Measurements from ENCODE around the gene COBL. TPM values are rescaled to one million over a fixed set of nuclear protein-coding genes. Genes with fewer than 3 reads are reported as not detected.

The COBL gene
- total RNA-seq, 2 experiments from 2014 or later, result not detected

GRCh38 chr7:51237446-51238133, 79.0 kb downstream of the COBL start:
- CTCF ChIA-PET, result no interaction called here

DNA sequence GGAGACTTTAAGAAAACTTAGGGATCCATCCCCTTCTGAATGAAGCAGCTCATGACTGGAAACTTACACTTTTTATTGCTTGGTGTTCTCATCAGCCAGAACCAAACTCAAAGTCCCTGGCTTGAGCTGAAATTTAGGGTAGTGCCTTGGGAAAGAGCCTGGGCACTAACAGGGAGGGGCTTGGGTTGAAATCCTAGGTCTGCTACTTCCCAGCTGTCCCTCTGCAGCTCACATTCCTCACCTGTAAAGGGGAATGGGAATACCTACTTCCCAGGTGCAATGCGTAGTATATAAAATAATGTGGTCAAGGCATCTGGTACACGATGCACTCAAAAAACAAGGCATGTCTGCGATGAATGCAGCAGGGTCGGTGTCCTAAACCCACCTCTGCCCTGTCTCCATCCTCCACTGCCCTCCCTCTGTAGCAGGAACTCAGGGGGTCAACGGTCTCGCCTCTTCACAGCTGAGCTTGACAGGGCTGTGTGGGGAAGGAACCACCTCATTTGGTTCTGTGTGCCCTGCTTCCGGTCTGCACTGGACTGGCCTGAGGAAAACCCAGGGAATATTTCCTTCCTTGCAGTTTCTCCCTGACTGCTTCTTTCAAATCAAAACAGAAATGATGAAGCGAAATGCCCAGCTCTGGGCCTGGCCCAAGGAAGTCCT, 80.0 kb downstream of the COBL start:
- Mint-ChIP-seq H3K27ac (no peak overlapping the region), H3K36me3 (ENCODE audit: low read depth) (no peaks in the 10 kb centered on the region), H3K27me3 (ENCODE audit: low read depth) (no peaks in the 10 kb centered on the region), H3K4me1 (ENCODE audit: low read depth) (no peaks in the 10 kb centered on the region), H3K4me3 (no peak overlapping the region), H3K9me3 (no peaks in the 10 kb centered on the region)
- intact Hi-C loops (cut with micrococcal nuclease), result no loop called here
- CTCF ChIA-PET, result no interaction called here
- DNase-seq, result no peak

More at GRCh38 chr7:51237446-51238133, 79.0 kb downstream of the COBL start:
- H3K4me3 Mint-ChIP-seq, result no peak overlapping the region
- H3K27me3 Mint-ChIP-seq (ENCODE audit: low read depth), result peaks cover 2% of the 10 kb centered on the region
- no peaks in the 10 kb centered on the region for H3K36me3 Mint-ChIP-seq (ENCODE audit: low read depth)
- no peak for DNase-seq
- no peaks in the 10 kb centered on the region for H3K9me3 Mint-ChIP-seq
- H3K4me1 Mint-ChIP-seq (ENCODE audit: low read depth), result no peaks in the 10 kb centered on the region
- H3K27ac Mint-ChIP-seq, result no peak overlapping the region
- intact Hi-C loops (cut with micrococcal nuclease), result no loop called here

DNA sequence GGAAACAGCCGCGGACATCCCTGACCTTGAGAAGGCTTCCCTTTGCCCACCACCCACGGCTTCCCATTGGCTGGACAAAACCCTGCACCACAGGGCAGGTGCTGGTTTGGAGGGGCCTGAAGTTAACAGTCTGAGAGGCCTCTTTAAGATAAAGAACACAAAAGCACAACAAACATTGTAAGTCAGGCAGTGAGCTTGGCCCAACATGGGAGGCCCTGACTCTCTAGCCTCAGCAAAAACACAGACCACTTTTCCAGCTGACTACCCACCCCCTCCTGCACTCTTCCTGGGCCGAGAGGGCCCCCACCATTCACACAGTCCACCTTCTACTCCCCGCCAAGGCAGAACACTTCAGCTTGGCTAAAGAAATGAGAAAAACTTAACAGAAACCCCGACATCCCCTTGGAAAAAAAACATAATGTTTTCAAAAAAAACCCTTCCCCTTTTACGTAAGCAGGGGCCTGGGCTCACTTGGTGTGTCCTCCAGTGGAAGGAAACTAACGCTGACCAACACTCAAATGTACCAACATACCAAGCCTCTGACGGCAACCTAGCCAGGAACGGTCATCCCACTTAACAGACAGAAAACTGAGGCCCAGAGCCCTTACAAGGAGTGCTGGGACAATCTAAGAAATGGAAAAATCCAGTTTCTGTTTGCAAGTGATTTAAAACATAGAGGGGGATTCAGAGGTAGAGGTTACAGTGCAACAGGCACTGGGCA, 80.9 kb downstream of the COBL start:
- CTCF ChIA-PET, result no interaction called here
- no peaks in the 10 kb centered on the region for H3K9me3 Mint-ChIP-seq
- no peak overlapping the region for H3K27ac Mint-ChIP-seq
- no peaks in the 10 kb centered on the region for H3K36me3 Mint-ChIP-seq (ENCODE audit: low read depth)
- H3K27me3 Mint-ChIP-seq (ENCODE audit: low read depth), result peaks cover under 1% of the 10 kb centered on the region
- no peak overlapping the region for H3K4me3 Mint-ChIP-seq
- H3K4me1 Mint-ChIP-seq (ENCODE audit: low read depth), result no peaks in the 10 kb centered on the region
- DNase-seq, result no peak
- intact Hi-C loops (cut with micrococcal nuclease), result no loop called here

DNA sequence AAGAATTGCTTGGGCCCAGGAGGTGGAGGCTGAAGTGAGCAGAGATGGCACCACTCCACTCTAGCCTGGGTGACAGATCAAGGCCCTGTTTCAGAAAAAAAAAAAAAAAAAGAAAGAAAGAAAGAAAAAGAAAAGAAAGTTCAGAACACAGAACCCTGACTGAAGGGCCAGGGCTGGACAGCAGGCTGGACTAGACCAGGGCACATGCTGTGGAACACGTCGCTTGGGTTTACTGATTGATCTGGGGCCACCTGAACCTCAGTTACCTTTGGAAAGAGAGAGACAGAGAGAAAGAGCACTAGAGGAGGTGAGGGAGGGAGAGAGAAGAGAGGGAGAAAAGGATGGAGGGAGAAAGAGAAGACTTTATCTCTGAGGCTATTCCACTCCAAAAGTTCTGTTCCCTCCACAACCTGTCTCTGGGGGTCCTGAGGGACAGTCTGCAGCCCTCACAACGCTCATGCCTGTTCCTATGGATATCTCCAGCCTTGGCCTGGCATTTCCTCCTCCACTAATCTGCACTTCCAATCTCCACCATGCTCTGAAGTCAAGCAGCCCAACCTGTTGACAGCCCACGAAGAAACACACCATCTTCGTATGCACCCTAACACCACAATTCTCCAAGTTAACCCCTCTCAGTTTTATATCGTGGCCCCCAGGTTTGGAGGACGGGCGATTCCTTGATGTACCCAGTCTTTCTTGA, 81.8 kb downstream of the COBL start:
- CTCF ChIA-PET, result no interaction called here
- no peaks in the 10 kb centered on the region for H3K4me1 Mint-ChIP-seq (ENCODE audit: low read depth)
- peaks cover 7% of the 10 kb centered on the region for H3K27me3 Mint-ChIP-seq (ENCODE audit: low read depth)
- no peak for DNase-seq
- H3K36me3 Mint-ChIP-seq (ENCODE audit: low read depth), result no peaks in the 10 kb centered on the region
- H3K4me3 Mint-ChIP-seq, result no peak overlapping the region
- intact Hi-C loops (cut with micrococcal nuclease), result no loop called here
- H3K27ac Mint-ChIP-seq, result no peak overlapping the region
- no peaks in the 10 kb centered on the region for H3K9me3 Mint-ChIP-seq

DNA sequence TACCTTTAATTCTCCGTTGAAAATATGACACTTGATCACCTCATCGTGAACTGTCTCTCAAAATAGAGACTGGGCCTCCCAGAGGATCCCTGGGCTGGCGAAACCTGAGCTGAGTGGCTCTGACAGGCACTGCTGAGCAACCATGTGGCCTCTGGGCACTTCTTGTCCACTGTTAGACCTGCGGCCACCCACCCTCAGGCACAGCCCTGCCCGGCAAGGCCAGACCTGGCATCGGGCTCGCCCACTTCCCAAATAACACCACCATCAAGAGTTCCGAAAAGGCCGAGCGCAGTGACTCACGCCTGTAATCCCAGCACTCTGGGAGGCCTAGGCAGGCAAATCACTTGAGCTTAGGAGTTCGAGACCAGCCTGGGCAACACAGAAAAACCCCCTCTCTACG, 82.5 kb downstream of the COBL start:
- CTCF ChIA-PET, result no interaction called here
- no peak overlapping the region for H3K27ac Mint-ChIP-seq
- intact Hi-C loops (cut with micrococcal nuclease), result no loop called here
- no peak overlapping the region for H3K4me3 Mint-ChIP-seq
- no peaks in the 10 kb centered on the region for H3K4me1 Mint-ChIP-seq (ENCODE audit: low read depth)
- no peak for DNase-seq
- no peaks in the 10 kb centered on the region for H3K9me3 Mint-ChIP-seq
- peaks cover 7% of the 10 kb centered on the region for H3K27me3 Mint-ChIP-seq (ENCODE audit: low read depth)
- no peaks in the 10 kb centered on the region for H3K36me3 Mint-ChIP-seq (ENCODE audit: low read depth)

DNA sequence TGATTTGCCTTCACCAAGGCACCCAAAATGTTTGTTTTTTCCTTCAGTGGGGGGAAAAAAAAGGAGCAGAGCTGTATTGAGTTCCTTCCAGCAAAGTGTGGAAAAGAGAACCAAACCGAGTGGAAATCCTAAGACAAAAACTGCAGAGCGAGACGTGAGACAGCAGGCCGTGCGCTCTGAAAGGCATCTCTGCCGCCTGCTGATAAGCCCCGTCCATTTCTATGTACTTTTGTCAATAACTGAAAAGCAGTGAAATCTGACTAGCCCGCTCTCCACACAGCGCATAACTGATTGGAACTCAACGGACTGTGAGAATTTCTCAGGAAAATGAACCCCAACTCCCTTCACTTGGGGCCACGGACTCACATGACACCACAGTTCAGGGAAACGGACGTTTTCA, 83.2 kb downstream of the COBL start:
- DNase-seq, result no peak
- Mint-ChIP-seq H3K9me3 (no peaks in the 10 kb centered on the region), H3K4me3 (no peak overlapping the region), H3K4me1 (ENCODE audit: low read depth) (no peaks in the 10 kb centered on the region), H3K36me3 (ENCODE audit: low read depth) (no peaks in the 10 kb centered on the region), H3K27ac (no peak overlapping the region), H3K27me3 (ENCODE audit: low read depth) (peaks cover 7% of the 10 kb centered on the region)
- CTCF ChIA-PET, result no interaction called here
- intact Hi-C loops (cut with micrococcal nuclease), result no loop called here

GRCh38 chr7:51230723-51231122, 85.9 kb downstream of the COBL start:
- intact Hi-C loops (cut with micrococcal nuclease), result no loop called here
- Mint-ChIP-seq H3K27ac (no peak overlapping the region), H3K4me1 (ENCODE audit: low read depth) (no peaks in the 10 kb centered on the region), H3K9me3 (no peaks in the 10 kb centered on the region), H3K36me3 (ENCODE audit: low read depth) (no peaks in the 10 kb centered on the region), H3K27me3 (ENCODE audit: low read depth) (peaks cover 7% of the 10 kb centered on the region), H3K4me3 (no peak overlapping the region)
- CTCF ChIA-PET, result no interaction called here
- DNase-seq, result no peak

DNA sequence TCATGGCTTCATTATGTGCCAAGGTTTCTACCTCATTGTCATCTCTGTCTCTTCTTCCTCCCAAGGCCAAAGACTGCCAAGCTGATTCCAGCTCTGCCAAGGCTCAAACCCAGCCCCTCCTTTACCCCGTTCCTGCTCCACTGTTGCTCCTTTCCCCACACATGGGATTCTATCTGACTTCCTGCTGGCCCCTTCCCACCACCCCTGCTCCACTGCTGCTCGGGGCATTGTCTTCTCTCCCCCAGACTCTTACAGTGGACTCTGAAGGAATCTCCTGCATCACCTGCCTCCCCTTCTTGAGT, 86.3 kb downstream of the COBL start:
- DNase-seq, result no peak
- Mint-ChIP-seq H3K4me3 (no peak overlapping the region), H3K36me3 (ENCODE audit: low read depth) (no peaks in the 10 kb centered on the region), H3K27ac (no peak overlapping the region), H3K9me3 (no peaks in the 10 kb centered on the region), H3K27me3 (ENCODE audit: low read depth) (peaks cover 7% of the 10 kb centered on the region), H3K4me1 (ENCODE audit: low read depth) (no peaks in the 10 kb centered on the region)
- intact Hi-C loops (cut with micrococcal nuclease), result no loop called here
- CTCF ChIA-PET, result interaction anchor here (1.2 kb wide), 1 partner anchor 68 kb away, joined by 6 read pairs; no protein-coding TSS in a partner anchor

GRCh38 chr7:51229620-51230323, 86.8 kb downstream of the COBL start:
- no peaks in the 10 kb centered on the region for H3K9me3 Mint-ChIP-seq
- no peaks in the 10 kb centered on the region for H3K36me3 Mint-ChIP-seq (ENCODE audit: low read depth)
- intact Hi-C loops (cut with micrococcal nuclease), result no loop called here
- peaks cover 7% of the 10 kb centered on the region for H3K27me3 Mint-ChIP-seq (ENCODE audit: low read depth)
- CTCF ChIA-PET, result interaction anchor here (1.2 kb wide), 1 partner anchor 67 kb away, joined by 6 read pairs; no protein-coding TSS in a partner anchor
- H3K4me1 Mint-ChIP-seq (ENCODE audit: low read depth), result no peaks in the 10 kb centered on the region
- H3K4me3 Mint-ChIP-seq, result no peak overlapping the region
- no peak for DNase-seq
- H3K27ac Mint-ChIP-seq, result no peak overlapping the region

- H3K27me3 Mint-ChIP-seq (ENCODE audit: low read depth), result peaks cover 7% of the 10 kb centered on the region
- intact Hi-C loops (cut with micrococcal nuclease), result no loop called here
- no peak overlapping the region for H3K4me3 Mint-ChIP-seq
- CTCF ChIA-PET, result interaction anchor here (1.2 to 1.4 kb wide), 2 partner anchors 67 to 87 kb away, joined by 4 to 6 read pairs; no protein-coding TSS in a partner anchor
- H3K36me3 Mint-ChIP-seq (ENCODE audit: low read depth), result no peaks in the 10 kb centered on the region
- no peak overlapping the region for H3K27ac Mint-ChIP-seq
- no peak for DNase-seq
- H3K9me3 Mint-ChIP-seq, result no peaks in the 10 kb centered on the region
- H3K4me1 Mint-ChIP-seq (ENCODE audit: low read depth), result no peaks in the 10 kb centered on the region
These were observed 87.5 kb downstream of the COBL start for GRCh38 chr7:51229106-51229537.

- H3K27me3 Mint-ChIP-seq (ENCODE audit: low read depth), result peaks cover 7% of the 10 kb centered on the region
- DNase-seq, result no peak
- H3K27ac Mint-ChIP-seq, result no peak overlapping the region
- CTCF ChIA-PET, result interaction anchor here (0.6 to 1.4 kb wide), 2 partner anchors 87 to 156 kb away, joined by 4 to 5 read pairs; no protein-coding TSS in a partner anchor
- H3K36me3 Mint-ChIP-seq (ENCODE audit: low read depth), result no peaks in the 10 kb centered on the region
- no peaks in the 10 kb centered on the region for H3K4me1 Mint-ChIP-seq (ENCODE audit: low read depth)
- no peak overlapping the region for H3K4me3 Mint-ChIP-seq
- intact Hi-C loops (cut with micrococcal nuclease), result no loop called here
- no peaks in the 10 kb centered on the region for H3K9me3 Mint-ChIP-seq
These were observed 88.1 kb downstream of the COBL start for GRCh38 chr7:51228386-51228958.
